ENCODE data around the gene CLSTN2. TPM values are rescaled to one million over a fixed set of nuclear protein-coding genes. Genes with fewer than 3 reads are reported as not detected.

Gene CLSTN2
- polyA plus RNA-seq, 3 donors = not detected

GRCh38 chr3:140085001-140085400 lies 150.0 kb downstream of the CLSTN2 start:
- Histone ChIP-seq H3K79me2 (ENCODE audit: insufficient read depth, low read length) (no peaks in the 10 kb centered on the region), H3K27ac (ENCODE audit: low read depth in 1 of 2, low read length in 2 of 2) (no peak overlapping the region), H3K27me3 (ENCODE audit: control insufficient read depth in 2 of 2, insufficient read depth in 2 of 2, low read length in 2 of 2) (no peaks in the 10 kb centered on the region), H3K36me3 (replicated peaks in 1 of 2; ENCODE audit: control insufficient read depth in 1 of 2, insufficient read depth in 2 of 2, low read length in 2 of 2) (no peaks in the 10 kb centered on the region), H3K9me3 (replicated peaks in 1 of 2; ENCODE audit: control insufficient read depth in 1 of 2, insufficient read depth in 1 of 2, low read length in 2 of 2) (no peaks in the 10 kb centered on the region), H4K20me1 (ENCODE audit: insufficient read depth, low read length) (no peaks in the 10 kb centered on the region), H3K9ac (ENCODE audit: insufficient read depth, low read length, poor library complexity, severe bottlenecking) (no peak overlapping the region), H3K4me2 (replicated peaks; ENCODE audit: extremely low read depth, low read length, poor library complexity, severe bottlenecking) (no peak overlapping the region), H2AFZ (ENCODE audit: insufficient read depth, low read depth, low read length, poor library complexity, severe bottlenecking) (no peak overlapping the region), H3K4me1 (ENCODE audit: control insufficient read depth in 1 of 2, insufficient read depth in 2 of 2, low read length in 2 of 2) (no peaks in the 10 kb centered on the region), H3K4me3 (replicated peaks in 1 of 3; ENCODE audit: low read depth in 2 of 3, low read length in 3 of 3) (no peak overlapping the region)
- no peak overlapping the region for H3K27ac Mint-ChIP-seq
- H3K27me3 Mint-ChIP-seq (ENCODE audit: low read depth in 3 of 3) = peaks cover 0 to 6% (median 0%) of the 10 kb centered on the region in 3 donors
- intact Hi-C loops (cut with micrococcal nuclease) = no loop called here
- DNase-seq = no peak
- H3K9me3 Mint-ChIP-seq = peaks cover 2 to 13% (median 6%) of the 10 kb centered on the region in 7 donors
- WGBS (ENCODE audit: insufficient coverage) = no CpG with 5 or more reads among the region's 5 CpGs
- H3K4me1 Mint-ChIP-seq = no peaks in the 10 kb centered on the region
- no peak overlapping the region for H3K4me3 Mint-ChIP-seq
- H3K36me3 Mint-ChIP-seq = no peaks in the 10 kb centered on the region
- TF ChIP-seq CTCF (IDR thresholded peaks at IDR 0.05) = no peak

GRCh38 chr3:140086642-140087041 lies 151.7 kb downstream of the CLSTN2 start:
- 83% methylated on average over 1 of the region's 1 CpG for WGBS (ENCODE audit: insufficient coverage)
- no peaks in the 10 kb centered on the region for H3K79me2 ChIP-seq (ENCODE audit: insufficient read depth, low read length)
- no peaks in the 10 kb centered on the region for H3K27me3 ChIP-seq (ENCODE audit: control insufficient read depth in 2 of 2, insufficient read depth in 2 of 2, low read length in 2 of 2)
- H3K9ac ChIP-seq (ENCODE audit: insufficient read depth, low read length, poor library complexity, severe bottlenecking) = no peak overlapping the region
- H4K20me1 ChIP-seq (ENCODE audit: insufficient read depth, low read length) = no peaks in the 10 kb centered on the region
- Mint-ChIP-seq H3K27ac (no peak overlapping the region), H3K9me3 (peaks cover 2 to 13% (median 5%) of the 10 kb centered on the region in 7 donors), H3K4me1 (no peaks in the 10 kb centered on the region), H3K36me3 (no peaks in the 10 kb centered on the region), H3K27me3 (ENCODE audit: low read depth in 3 of 3) (peaks cover 0 to 6% (median 2%) of the 10 kb centered on the region in 3 donors), H3K4me3 (no peak overlapping the region)
- no peak overlapping the region for H2AFZ ChIP-seq (ENCODE audit: insufficient read depth, low read depth, low read length, poor library complexity, severe bottlenecking)
- H3K36me3 ChIP-seq (replicated peaks in 1 of 2; ENCODE audit: control insufficient read depth in 1 of 2, insufficient read depth in 2 of 2, low read length in 2 of 2) = no peaks in the 10 kb centered on the region
- DNase-seq = no peak
- H3K4me2 ChIP-seq (replicated peaks; ENCODE audit: extremely low read depth, low read length, poor library complexity, severe bottlenecking) = no peak overlapping the region
- H3K9me3 ChIP-seq (replicated peaks in 1 of 2; ENCODE audit: control insufficient read depth in 1 of 2, insufficient read depth in 1 of 2, low read length in 2 of 2) = no peaks in the 10 kb centered on the region
- no peak overlapping the region for H3K4me3 ChIP-seq (replicated peaks in 1 of 3; ENCODE audit: low read depth in 2 of 3, low read length in 3 of 3)
- no peaks in the 10 kb centered on the region for H3K4me1 ChIP-seq (ENCODE audit: control insufficient read depth in 1 of 2, insufficient read depth in 2 of 2, low read length in 2 of 2)
- no peak for TF ChIP-seq CTCF (IDR thresholded peaks at IDR 0.05)
- no peak overlapping the region for H3K27ac ChIP-seq (ENCODE audit: low read depth in 1 of 2, low read length in 2 of 2)
- intact Hi-C loops (cut with micrococcal nuclease) = no loop called here
